Fibroblast of lung (primary cell): ENCODE data around the gene LMO2. TPM values are rescaled to one million over a fixed set of nuclear protein-coding genes. Genes with fewer than 3 reads are reported as not detected.
A peak's percentile ranks its signal among the peaks of the same experiment; 100 is the strongest.

ENCODE experiments used
- DNase-seq, 2 donors: peaks; one replicate each; pipeline versions ENCODE4 v3.0.0 to v3.0.0-alpha.2; 2010; ENCODE audit warnings: low read depth in 2 of 2
- H2AFZ ChIP-seq: 2 replicates; pipeline ENCODE4 v1.5.1; 2012; ENCODE audit warnings: low read length, control low read depth, inconsistent platforms
- H3K27ac ChIP-seq: 2 replicates; pipeline ENCODE4 v1.5.1; 2011; ENCODE audit warnings: low read length, control low read depth; ENCODE audit not compliant: insufficient read depth
- H3K27me3 ChIP-seq: 2 replicates; pipeline ENCODE4 v1.5.1; 2011; ENCODE audit warnings: mild to moderate bottlenecking, low read length; ENCODE audit not compliant: control insufficient read depth, insufficient read depth
- H3K36me3 ChIP-seq: 2 replicates; pipeline ENCODE4 v1.5.1; 2011; ENCODE audit warnings: low read length; ENCODE audit not compliant: control insufficient read depth, insufficient read depth
- H3K4me1 ChIP-seq: 2 replicates; pipeline ENCODE4 v1.5.1; 2011; ENCODE audit warnings: low read length; ENCODE audit not compliant: control insufficient read depth, insufficient read depth; ENCODE audit errors: extremely low read depth
- H3K4me2 ChIP-seq: 2 replicates; pipeline ENCODE4 v1.5.1; 2011; ENCODE audit warnings: low read length, control low read depth; ENCODE audit not compliant: insufficient read depth; ENCODE audit errors: extremely low read depth
- H3K4me3 ChIP-seq, 4 experiments: fragments of 200-600 bp in 1 of 4; sonication (generic) in 1 of 4; replicated peaks in 1 of 4; 2 replicates each; pipeline ENCODE4 v1.5.1; 2011 to 2016; ENCODE audit warnings: low read length in 4 of 4, low read depth in 3 of 4, mild to moderate bottlenecking in 3 of 4, control low read depth in 2 of 4, inconsistent platforms in 1 of 4, mixed read lengths in 1 of 4; ENCODE audit not compliant: insufficient read depth in 1 of 4; ENCODE audit errors: control extremely low read depth in 1 of 4
- H3K79me2 ChIP-seq: 2 replicates; pipeline ENCODE4 v1.5.1; 2012; ENCODE audit warnings: mild to moderate bottlenecking, low read length, inconsistent platforms; ENCODE audit not compliant: control insufficient read depth, insufficient read depth
- H3K9ac ChIP-seq: 2 replicates; pipeline ENCODE4 v1.5.1; 2011; ENCODE audit warnings: mild to moderate bottlenecking, low read length, control low read depth; ENCODE audit not compliant: insufficient read depth
- H3K9me3 ChIP-seq: 2 replicates; pipeline ENCODE4 v1.5.1; 2012; ENCODE audit warnings: low read depth, low read length; ENCODE audit not compliant: control insufficient read depth, insufficient read depth
- H4K20me1 ChIP-seq: 2 replicates; pipeline ENCODE4 v1.5.1; 2011; ENCODE audit warnings: low read length; ENCODE audit not compliant: control insufficient read depth, insufficient read depth; ENCODE audit errors: extremely low read depth
- EZH2 ChIP-seq: IDR thresholded peaks from 2 replicates; pipeline ENCODE4 v1.5.1; 2012; ENCODE audit warnings: low read length, control low read depth, mild to moderate bottlenecking; ENCODE audit errors: missing control alignments
- polyA plus RNA-seq, 2 donors: library from polyadenylated mRNA; depleted of rRNA in 1 of 2; stranded (reverse) in 1 of 2; unstranded in 1 of 2; fragments of >200 nt; gene quantifications; 2 replicates each; pipeline ENCODE4 v1.2.1, GENCODE V29; 2011 to 2012; ENCODE audit warnings: missing spikeins in 1 of 2
- total RNA-seq: library from RNA; depleted of rRNA; stranded (reverse); fragments of >200 nt; gene quantifications from 2 replicates; pipeline ENCODE4 v1.2.1, GENCODE V29; 2014
- TF ChIP-seq, protein P1 (sequence below), 2 donors: IDR thresholded peaks in 1 of 2; conservative IDR thresholded peaks in 1 of 2; 1 replicate in 1 of 2; 2 replicates in 1 of 2; pipeline ENCODE4 v1.5.1; 2011 to 2012; ENCODE audit warnings: low read length in 2 of 2, control low read depth in 1 of 2, inconsistent platforms in 1 of 2, low read depth in 1 of 2, mild to moderate bottlenecking in 1 of 2

The LMO2 gene
- total and polyA plus RNA-seq, 2 donors (not counting 1 experiment from before 2014, with no cell fraction given): 0.03 to 0.17 TPM

DNA sequence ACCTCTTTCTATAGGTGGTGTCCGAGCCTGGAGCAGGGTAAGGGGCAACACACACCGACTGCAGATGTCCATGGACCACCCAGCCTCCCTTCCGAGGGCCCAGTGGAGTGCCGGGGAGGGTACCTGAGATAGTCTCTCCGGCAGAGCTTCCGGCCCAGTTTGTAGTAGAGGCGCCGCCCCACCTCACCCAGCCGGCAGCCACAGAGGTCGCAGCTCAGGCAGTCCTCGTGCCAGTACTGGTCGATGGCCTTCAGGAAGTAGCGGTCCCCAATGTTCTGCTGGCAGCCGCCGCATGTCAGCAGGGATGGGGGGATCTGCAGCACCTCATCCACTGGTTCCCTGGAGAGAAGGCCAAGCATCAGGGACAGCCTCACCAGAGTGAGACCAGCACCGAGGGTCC is 27.4 kb downstream of the LMO2 start:
- Histone ChIP-seq H3K9ac (no peak overlapping the region), H3K79me2 (no peaks in the 10 kb centered on the region), H4K20me1 (no peaks in the 10 kb centered on the region), H3K4me1 (no peaks in the 10 kb centered on the region), H3K27ac (no peak overlapping the region), H3K36me3 (no peaks in the 10 kb centered on the region), H3K4me3 (no peak overlapping the region), H3K27me3 (peaks cover 54% of the 10 kb centered on the region), H2AFZ (no peak overlapping the region), H3K9me3 (no peaks in the 10 kb centered on the region), H3K4me2 (no peak overlapping the region)
- TF ChIP-seq EZH2: no peak
- TF ChIP-seq, protein P1, sequence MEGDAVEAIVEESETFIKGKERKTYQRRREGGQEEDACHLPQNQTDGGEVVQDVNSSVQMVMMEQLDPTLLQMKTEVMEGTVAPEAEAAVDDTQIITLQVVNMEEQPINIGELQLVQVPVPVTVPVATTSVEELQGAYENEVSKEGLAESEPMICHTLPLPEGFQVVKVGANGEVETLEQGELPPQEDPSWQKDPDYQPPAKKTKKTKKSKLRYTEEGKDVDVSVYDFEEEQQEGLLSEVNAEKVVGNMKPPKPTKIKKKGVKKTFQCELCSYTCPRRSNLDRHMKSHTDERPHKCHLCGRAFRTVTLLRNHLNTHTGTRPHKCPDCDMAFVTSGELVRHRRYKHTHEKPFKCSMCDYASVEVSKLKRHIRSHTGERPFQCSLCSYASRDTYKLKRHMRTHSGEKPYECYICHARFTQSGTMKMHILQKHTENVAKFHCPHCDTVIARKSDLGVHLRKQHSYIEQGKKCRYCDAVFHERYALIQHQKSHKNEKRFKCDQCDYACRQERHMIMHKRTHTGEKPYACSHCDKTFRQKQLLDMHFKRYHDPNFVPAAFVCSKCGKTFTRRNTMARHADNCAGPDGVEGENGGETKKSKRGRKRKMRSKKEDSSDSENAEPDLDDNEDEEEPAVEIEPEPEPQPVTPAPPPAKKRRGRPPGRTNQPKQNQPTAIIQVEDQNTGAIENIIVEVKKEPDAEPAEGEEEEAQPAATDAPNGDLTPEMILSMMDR (conservative IDR thresholded peaks at IDR 0.05 in 1 of 2, IDR thresholded peaks at IDR 0.05 in 1 of 2; ENCODE audit: low read depth in 1 of 2, low read length in 2 of 2): no peak
- DNase-seq: no peak

DNA sequence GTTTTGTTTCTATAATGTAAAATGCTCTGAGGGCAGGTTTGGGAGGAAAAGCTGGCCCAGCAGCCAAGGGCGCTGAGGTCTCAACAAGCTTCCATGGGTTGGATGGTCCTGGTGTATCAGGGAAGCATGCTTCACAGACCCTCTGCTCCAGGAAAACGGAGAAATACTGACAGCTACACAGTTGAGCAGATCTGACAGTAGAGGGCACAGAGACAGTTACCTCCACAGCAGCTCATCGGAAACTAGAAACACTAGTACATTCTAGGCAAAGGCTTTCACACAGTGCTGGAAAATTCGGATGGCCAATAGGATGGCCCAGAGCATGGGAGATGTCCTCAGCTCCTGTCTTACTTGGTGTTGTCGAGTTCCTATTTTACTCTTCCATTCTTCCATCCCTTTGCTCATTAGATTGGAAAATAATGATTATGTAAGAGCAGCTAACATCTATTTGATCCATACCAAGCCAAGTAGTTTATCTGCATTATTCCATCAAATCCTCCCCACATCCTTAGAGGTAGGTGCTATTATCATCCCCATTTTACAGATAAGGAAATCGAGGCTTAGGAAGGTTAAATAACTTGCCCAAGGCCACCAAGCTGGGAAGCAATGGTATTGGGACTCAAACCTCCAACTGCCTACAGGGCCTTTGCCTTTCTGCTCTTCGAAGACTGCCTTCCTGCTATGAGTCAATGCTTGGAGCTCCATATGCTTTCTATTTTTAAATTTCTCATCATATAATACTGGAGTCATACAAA is 28.3 kb downstream of the LMO2 start:
- Histone ChIP-seq H2AFZ (no peak overlapping the region), H3K36me3 (no peaks in the 10 kb centered on the region), H3K27me3 (peaks cover 50% of the 10 kb centered on the region), H4K20me1 (no peaks in the 10 kb centered on the region), H3K4me1 (no peaks in the 10 kb centered on the region), H3K4me2 (no peak overlapping the region), H3K9ac (no peak overlapping the region), H3K27ac (no peak overlapping the region), H3K4me3 (no peak overlapping the region), H3K79me2 (no peaks in the 10 kb centered on the region), H3K9me3 (no peaks in the 10 kb centered on the region)
- no peak for DNase-seq
- TF ChIP-seq, protein P1 (conservative IDR thresholded peaks at IDR 0.05 in 1 of 2, IDR thresholded peaks at IDR 0.05 in 1 of 2; ENCODE audit: low read depth in 1 of 2, low read length in 2 of 2): no peak
- no peak for TF ChIP-seq EZH2

DNA sequence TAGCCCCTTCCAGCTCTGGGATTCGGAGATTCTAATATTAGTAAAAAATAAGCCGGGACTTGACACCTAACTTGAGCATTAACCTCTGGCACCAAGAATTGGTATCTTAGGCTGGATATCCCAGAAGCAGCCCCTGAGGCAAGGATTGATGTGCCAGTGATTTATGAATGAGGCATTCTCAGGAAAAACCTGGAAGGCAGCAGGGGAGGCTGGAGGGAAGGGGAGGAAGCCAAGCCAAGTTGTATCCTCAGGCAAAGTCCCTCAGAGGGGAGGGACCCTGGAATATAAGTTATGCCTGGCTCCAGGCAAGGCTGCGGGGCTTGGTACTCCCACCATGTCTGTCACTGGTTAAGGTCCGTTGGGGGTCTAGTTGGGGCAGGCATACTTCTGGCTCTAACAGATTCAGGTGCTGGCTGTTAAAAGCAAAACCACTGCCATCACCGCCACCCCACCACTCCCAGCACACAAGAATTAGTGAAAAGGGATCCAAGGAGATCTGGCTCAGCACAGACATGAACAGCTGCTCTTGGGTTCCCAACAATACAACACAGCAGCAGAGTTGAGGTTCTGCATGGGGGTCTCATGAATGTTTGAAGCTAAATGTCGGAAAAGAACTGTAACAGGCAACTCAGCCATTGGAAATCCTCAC is 29.8 kb downstream of the LMO2 start:
- no peaks in the 10 kb centered on the region for H4K20me1 ChIP-seq
- no peak overlapping the region for H3K4me2 ChIP-seq
- no peaks in the 10 kb centered on the region for H3K4me1 ChIP-seq
- H3K79me2 ChIP-seq: no peaks in the 10 kb centered on the region
- no peak overlapping the region for H2AFZ ChIP-seq
- TF ChIP-seq, protein P1 (conservative IDR thresholded peaks at IDR 0.05 in 1 of 2, IDR thresholded peaks at IDR 0.05 in 1 of 2; ENCODE audit: low read depth in 1 of 2, low read length in 2 of 2): no peak
- TF ChIP-seq EZH2: peak; percentile 45
- H3K27me3 ChIP-seq: peaks cover 35% of the 10 kb centered on the region
- no peak overlapping the region for H3K4me3 ChIP-seq
- no peak overlapping the region for H3K27ac ChIP-seq
- H3K9me3 ChIP-seq: no peaks in the 10 kb centered on the region
- DNase-seq: no peak
- no peak overlapping the region for H3K9ac ChIP-seq
- H3K36me3 ChIP-seq: no peaks in the 10 kb centered on the region
